ENCODE data around the gene YBEY. TPM values are rescaled to one million over a fixed set of nuclear protein-coding genes. Genes with fewer than 3 reads are reported as not detected.

Gene YBEY
- total and polyA plus RNA-seq, 2 of the 8 experiments (the other 6 are each of a cell fraction or from before 2014, with no cell fraction given), result 26.9 to 31.9 TPM

DNA sequence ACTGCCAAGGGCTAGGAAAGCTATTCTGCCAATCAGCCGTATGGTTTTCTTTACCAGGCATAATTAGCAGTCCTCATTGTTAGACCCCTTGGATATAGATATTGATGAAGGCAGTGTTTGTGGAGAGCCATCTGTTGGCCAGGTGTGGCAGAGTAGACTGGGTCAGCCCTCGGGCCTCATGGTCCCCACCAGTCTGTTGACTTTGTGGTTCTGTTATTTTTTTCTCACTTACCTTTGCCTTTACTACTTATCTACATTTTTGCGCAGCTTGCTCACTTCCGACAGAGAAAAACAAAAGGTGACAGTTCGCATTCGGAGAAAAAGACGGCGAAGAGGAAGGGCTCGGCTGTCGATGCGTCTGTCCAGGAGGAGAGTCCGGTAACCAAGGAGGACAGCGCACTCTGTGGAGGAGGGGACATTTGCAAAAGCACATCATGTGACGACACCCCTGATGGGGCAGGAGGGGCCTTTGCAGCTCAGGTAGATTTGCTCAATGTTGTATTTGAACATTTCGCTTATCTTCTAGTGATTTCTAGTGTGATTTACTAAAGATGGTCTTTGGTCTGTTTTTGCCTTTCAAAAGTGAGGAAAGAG, 40.1 kb downstream of the YBEY start (continued):
- TF ChIP-seq, protein P1, sequence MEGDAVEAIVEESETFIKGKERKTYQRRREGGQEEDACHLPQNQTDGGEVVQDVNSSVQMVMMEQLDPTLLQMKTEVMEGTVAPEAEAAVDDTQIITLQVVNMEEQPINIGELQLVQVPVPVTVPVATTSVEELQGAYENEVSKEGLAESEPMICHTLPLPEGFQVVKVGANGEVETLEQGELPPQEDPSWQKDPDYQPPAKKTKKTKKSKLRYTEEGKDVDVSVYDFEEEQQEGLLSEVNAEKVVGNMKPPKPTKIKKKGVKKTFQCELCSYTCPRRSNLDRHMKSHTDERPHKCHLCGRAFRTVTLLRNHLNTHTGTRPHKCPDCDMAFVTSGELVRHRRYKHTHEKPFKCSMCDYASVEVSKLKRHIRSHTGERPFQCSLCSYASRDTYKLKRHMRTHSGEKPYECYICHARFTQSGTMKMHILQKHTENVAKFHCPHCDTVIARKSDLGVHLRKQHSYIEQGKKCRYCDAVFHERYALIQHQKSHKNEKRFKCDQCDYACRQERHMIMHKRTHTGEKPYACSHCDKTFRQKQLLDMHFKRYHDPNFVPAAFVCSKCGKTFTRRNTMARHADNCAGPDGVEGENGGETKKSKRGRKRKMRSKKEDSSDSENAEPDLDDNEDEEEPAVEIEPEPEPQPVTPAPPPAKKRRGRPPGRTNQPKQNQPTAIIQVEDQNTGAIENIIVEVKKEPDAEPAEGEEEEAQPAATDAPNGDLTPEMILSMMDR (IDR thresholded peaks at IDR 0.05; ENCODE audit: control extremely low read depth in 1 of 3, insufficient read depth in 1 of 3, low read depth in 1 of 3, low read length in 3 of 3), result peak in 2 of 3 experiments; percentile 3 to 37; a peak in 2 of 4 replicates
- no peak for TF ChIP-seq SAP30 (IDR thresholded peaks at IDR 0.05; ENCODE audit: insufficient read depth, insufficient replicate concordance, low read length)
- no peak for TF ChIP-seq JUN (IDR thresholded peaks at IDR 0.05; ENCODE audit: low read depth, low read length)

All from H1 (cell line).